Stomach (tissue), 4 donors: ENCODE data around the gene PSORS1C1.

ENCODE experiments used
- POLR2A ChIP-seq, 4 donors: fragments of 450-650 bp; IDR thresholded peaks; one replicate each; pipeline ENCODE4 v1.6.1; 2016; ENCODE audit warnings: antibody characterized with exemption in 4 of 4, control low read depth in 2 of 4, mild to moderate bottlenecking in 1 of 4, moderate library complexity in 1 of 4
- TF ChIP-seq, protein P1 (sequence below), 7 experiments: fragments of 450-650 bp in 4 of 7; fragments of 200-600 bp in 3 of 7; sonication (generic) in 3 of 7; IDR thresholded peaks; one replicate each; pipeline ENCODE4 v1.5.1; 2016 to 2019; ENCODE audit warnings: antibody characterized with exemption in 7 of 7, control low read depth in 2 of 7, mild to moderate bottlenecking in 1 of 7

GRCh38 chr6:31096215-31096614 lies 18.4 kb upstream of the PSORS1C1 start:
- TF ChIP-seq POLR2A (IDR thresholded peaks at IDR 0.05): no peak
- TF ChIP-seq, protein P1, sequence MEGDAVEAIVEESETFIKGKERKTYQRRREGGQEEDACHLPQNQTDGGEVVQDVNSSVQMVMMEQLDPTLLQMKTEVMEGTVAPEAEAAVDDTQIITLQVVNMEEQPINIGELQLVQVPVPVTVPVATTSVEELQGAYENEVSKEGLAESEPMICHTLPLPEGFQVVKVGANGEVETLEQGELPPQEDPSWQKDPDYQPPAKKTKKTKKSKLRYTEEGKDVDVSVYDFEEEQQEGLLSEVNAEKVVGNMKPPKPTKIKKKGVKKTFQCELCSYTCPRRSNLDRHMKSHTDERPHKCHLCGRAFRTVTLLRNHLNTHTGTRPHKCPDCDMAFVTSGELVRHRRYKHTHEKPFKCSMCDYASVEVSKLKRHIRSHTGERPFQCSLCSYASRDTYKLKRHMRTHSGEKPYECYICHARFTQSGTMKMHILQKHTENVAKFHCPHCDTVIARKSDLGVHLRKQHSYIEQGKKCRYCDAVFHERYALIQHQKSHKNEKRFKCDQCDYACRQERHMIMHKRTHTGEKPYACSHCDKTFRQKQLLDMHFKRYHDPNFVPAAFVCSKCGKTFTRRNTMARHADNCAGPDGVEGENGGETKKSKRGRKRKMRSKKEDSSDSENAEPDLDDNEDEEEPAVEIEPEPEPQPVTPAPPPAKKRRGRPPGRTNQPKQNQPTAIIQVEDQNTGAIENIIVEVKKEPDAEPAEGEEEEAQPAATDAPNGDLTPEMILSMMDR (IDR thresholded peaks at IDR 0.05): no peak
